Rectal smooth muscle tissue (tissue), 1 donor: Measurements from ENCODE around the gene GGN.

Experiments used
- H3K27ac ChIP-seq: one replicate; pipeline ENCODE4 v1.7.0; 2013; ENCODE audit warnings: low read depth, low read length, inconsistent platforms
- H3K27me3 ChIP-seq: one replicate; pipeline ENCODE4 v1.7.0; 2013; ENCODE audit warnings: low read length; ENCODE audit not compliant: control insufficient read depth, insufficient read depth
- H3K36me3 ChIP-seq: one replicate; pipeline ENCODE4 v1.7.0; 2013; ENCODE audit warnings: low read length; ENCODE audit not compliant: control insufficient read depth, insufficient read depth
- H3K4me1 ChIP-seq: one replicate; pipeline ENCODE4 v1.7.0; 2013; ENCODE audit warnings: low read length; ENCODE audit not compliant: control insufficient read depth, insufficient read depth
- H3K4me3 ChIP-seq: one replicate; pipeline ENCODE4 v1.7.0; 2013; ENCODE audit warnings: low read length
- H3K9ac ChIP-seq: one replicate; pipeline ENCODE4 v1.7.0; 2013; ENCODE audit warnings: low read length

The GGN gene

GRCh38 chr19:38381138-38381537 is 6.7 kb downstream of the GGN start:
- H3K4me3 ChIP-seq = no peak overlapping the region
- peaks cover 3% of the 10 kb centered on the region for H3K27me3 ChIP-seq
- peaks cover 4% of the 10 kb centered on the region for H3K4me1 ChIP-seq
- H3K27ac ChIP-seq = no peak overlapping the region
- H3K36me3 ChIP-seq = peaks cover 37% of the 10 kb centered on the region
- H3K9ac ChIP-seq = no peak overlapping the region

GRCh38 chr19:38378866-38379265 is 9.0 kb downstream of the GGN start:
- Histone ChIP-seq H3K27me3 (no peaks in the 10 kb centered on the region), H3K4me3 (no peak overlapping the region), H3K4me1 (peaks cover 14% of the 10 kb centered on the region), H3K36me3 (peaks cover 39% of the 10 kb centered on the region), H3K9ac (no peak overlapping the region), H3K27ac (no peak overlapping the region)

GRCh38 chr19:38377052-38377451 is 10.8 kb downstream of the GGN start:
- Histone ChIP-seq H3K27ac (no peak overlapping the region), H3K4me3 (no peak overlapping the region), H3K9ac (no peak overlapping the region), H3K36me3 (peaks cover 29% of the 10 kb centered on the region), H3K4me1 (peaks cover 14% of the 10 kb centered on the region), H3K27me3 (no peaks in the 10 kb centered on the region)

- Histone ChIP-seq H3K36me3 (peaks cover 24% of the 10 kb centered on the region), H3K27ac (no peak overlapping the region), H3K9ac (no peak overlapping the region), H3K4me1 (peaks cover 14% of the 10 kb centered on the region), H3K27me3 (no peaks in the 10 kb centered on the region), H3K4me3 (no peak overlapping the region)
Observed at GRCh38 chr19:38376576-38376975, 11.3 kb downstream of the GGN start.

- H3K9ac ChIP-seq = no peak overlapping the region
- peaks cover 14% of the 10 kb centered on the region for H3K4me1 ChIP-seq
- no peak overlapping the region for H3K27ac ChIP-seq
- peaks cover 17% of the 10 kb centered on the region for H3K36me3 ChIP-seq
- peak overlapping the region; percentile 97 for H3K4me3 ChIP-seq
- H3K27me3 ChIP-seq = no peaks in the 10 kb centered on the region
Observed at GRCh38 chr19:38375748-38376147, 12.1 kb downstream of the GGN start.

- Histone ChIP-seq H3K27me3 (no peaks in the 10 kb centered on the region), H3K27ac (peak overlapping the region; percentile 90), H3K4me1 (peaks cover 14% of the 10 kb centered on the region), H3K36me3 (peaks cover 17% of the 10 kb centered on the region), H3K4me3 (peak overlapping the region; percentile 97), H3K9ac (peak overlapping the region; percentile 81)
Observed at GRCh38 chr19:38375098-38375493, 12.7 kb downstream of the GGN start.

GRCh38 chr19:38374332-38375097 is 13.3 kb downstream of the GGN start, which contains the start of gene PSMD8:
Gene PSMD8 (plus strand): TSS chr19:38374571. CDS start chr19:38374602, 31 bp downstream.
- peaks cover 15% of the 10 kb centered on the region for H3K36me3 ChIP-seq
- H3K4me1 ChIP-seq = peaks cover 14% of the 10 kb centered on the region
- peak within 1 kb of the TSS; percentile 97 for H3K4me3 ChIP-seq
- peak within 1 kb of the TSS; percentile 81 for H3K9ac ChIP-seq
- no peaks in the 10 kb centered on the region for H3K27me3 ChIP-seq
- H3K27ac ChIP-seq = peak within 1 kb of the TSS; percentile 90

GRCh38 chr19:38373907-38374331 is 13.9 kb downstream of the GGN start:
- peak overlapping the region; percentile 67 for H3K4me3 ChIP-seq
- H3K27me3 ChIP-seq = no peaks in the 10 kb centered on the region
- H3K9ac ChIP-seq = no peak overlapping the region
- peaks cover 14% of the 10 kb centered on the region for H3K4me1 ChIP-seq
- H3K36me3 ChIP-seq = peaks cover 9% of the 10 kb centered on the region
- peak overlapping the region; percentile 90 for H3K27ac ChIP-seq

GRCh38 chr19:38371081-38371480 is 16.8 kb downstream of the GGN start:
- no peak overlapping the region for H3K27ac ChIP-seq
- no peak overlapping the region for H3K4me3 ChIP-seq
- H3K36me3 ChIP-seq = peaks cover under 1% of the 10 kb centered on the region
- H3K4me1 ChIP-seq = peaks cover 10% of the 10 kb centered on the region
- no peak overlapping the region for H3K9ac ChIP-seq
- H3K27me3 ChIP-seq = peaks cover 3% of the 10 kb centered on the region

GRCh38 chr19:38370299-38370698 is 17.5 kb downstream of the GGN start:
- Histone ChIP-seq H3K36me3 (no peaks in the 10 kb centered on the region), H3K4me3 (no peak overlapping the region), H3K27me3 (peaks cover 3% of the 10 kb centered on the region), H3K9ac (no peak overlapping the region), H3K4me1 (peaks cover 2% of the 10 kb centered on the region), H3K27ac (no peak overlapping the region)

GRCh38 chr19:38369584-38369983 is 18.2 kb downstream of the GGN start:
- H3K9ac ChIP-seq = no peak overlapping the region
- H3K4me1 ChIP-seq = no peaks in the 10 kb centered on the region
- H3K4me3 ChIP-seq = no peak overlapping the region
- H3K36me3 ChIP-seq = no peaks in the 10 kb centered on the region
- no peak overlapping the region for H3K27ac ChIP-seq
- H3K27me3 ChIP-seq = peaks cover 3% of the 10 kb centered on the region

- no peaks in the 10 kb centered on the region for H3K36me3 ChIP-seq
- no peak overlapping the region for H3K27ac ChIP-seq
- peaks cover 3% of the 10 kb centered on the region for H3K27me3 ChIP-seq
Observed at GRCh38 chr19:38367041-38367440, 20.8 kb downstream of the GGN start.

More at GRCh38 chr19:38367041-38367440, 20.8 kb downstream of the GGN start:
- Histone ChIP-seq H3K4me3 (no peak overlapping the region), H3K4me1 (no peaks in the 10 kb centered on the region), H3K9ac (no peak overlapping the region)
